Suprapubic skin (tissue), 3 donors: Measurements from ENCODE around the gene HPSE2.

Experiments
- CTCF ChIP-seq, 2 donors: fragments of 200-600 bp in 1 of 2; fragments of 450-650 bp in 1 of 2; sonication (generic) in 1 of 2; IDR thresholded peaks; one replicate each; pipeline ENCODE4 v1.5.1; 2016 to 2019; ENCODE audit warnings: antibody characterized with exemption in 2 of 2, mild to moderate bottlenecking in 1 of 2, moderate library complexity in 1 of 2
- POLR2A ChIP-seq, 2 donors: fragments of 450-650 bp; IDR thresholded peaks; one replicate each; pipeline ENCODE4 v1.6.1; 2017; ENCODE audit warnings: antibody characterized with exemption in 2 of 2, mild to moderate bottlenecking in 2 of 2, moderate library complexity in 2 of 2

GRCh38 chr10:98582363-98582762, 653.3 kb downstream of the HPSE2 start:
- no peak for TF ChIP-seq POLR2A (IDR thresholded peaks at IDR 0.05)
- TF ChIP-seq CTCF (IDR thresholded peaks at IDR 0.05): no peak
